Lung (tissue), 12 donors: ENCODE data around the gene MDP1. TPM values are rescaled to one million over a fixed set of nuclear protein-coding genes. Genes with fewer than 3 reads are reported as not detected.

ENCODE experiments used
- ATAC-seq: fragments of 200-7000 bp; cut with Tn5 transposase; one replicate; pipeline ENCODE4 v1.9.1; 2020; ENCODE audit warnings: moderate number of reproducible peaks; ENCODE audit not compliant: insufficient read depth, low FRiP score
- DNase-seq, 3 donors: peaks; one replicate each; pipeline ENCODE4 v3.0.0-alpha.2; 2013 to 2017
- H3K27ac ChIP-seq, 2 donors: one replicate each; pipeline ENCODE4 v1.5.1; 2013; ENCODE audit warnings: mild to moderate bottlenecking in 2 of 2, moderate library complexity in 2 of 2, control low read depth in 1 of 2, inconsistent platforms in 1 of 2, low read depth in 1 of 2, low read length in 1 of 2
- H3K27me3 ChIP-seq, 3 donors: one replicate each; pipeline ENCODE4 v1.5.1; 2013; ENCODE audit warnings: low read length in 2 of 3; ENCODE audit not compliant: control insufficient read depth in 3 of 3, insufficient read depth in 3 of 3
- H3K36me3 ChIP-seq, 4 donors: one replicate each; pipeline ENCODE4 v1.5.1; 2013; ENCODE audit warnings: low read length in 4 of 4, mild to moderate bottlenecking in 1 of 4, moderate library complexity in 1 of 4; ENCODE audit not compliant: control insufficient read depth in 4 of 4, insufficient read depth in 4 of 4
- H3K4me1 ChIP-seq, 5 donors: one replicate each; pipeline ENCODE4 v1.5.1; 2013; ENCODE audit warnings: low read length in 5 of 5, mild to moderate bottlenecking in 2 of 5, moderate library complexity in 1 of 5; ENCODE audit not compliant: control insufficient read depth in 5 of 5, insufficient read depth in 5 of 5
- H3K4me3 ChIP-seq: one replicate; pipeline ENCODE4 v1.5.1; 2013; ENCODE audit warnings: mild to moderate bottlenecking, control low read depth, moderate library complexity
- H3K9ac ChIP-seq, 2 donors: one replicate each; pipeline ENCODE4 v1.5.1; 2013; ENCODE audit warnings: low read length in 2 of 2, control low read depth in 1 of 2; ENCODE audit not compliant: insufficient read depth in 1 of 2
- H3K9me3 ChIP-seq, 4 donors: one replicate each; pipeline ENCODE4 v1.5.1; 2013; ENCODE audit warnings: low read length in 3 of 4, mild to moderate bottlenecking in 1 of 4, moderate library complexity in 1 of 4; ENCODE audit not compliant: control insufficient read depth in 4 of 4, insufficient read depth in 3 of 4
- WGBS, 2 donors: extraction: QIAGEN DNeasy Blood & Tissue Kit; methylation state at CpG; one replicate each; pipeline ENCODE4 v1.1.7; 2013; 5-methylcytosine and 5-hydroxymethylcytosine counted together
- polyA plus RNA-seq, 2 donors: library from polyadenylated mRNA; stranded (reverse); fragments of 200-250 nt; gene quantifications; one replicate each; pipeline ENCODE4 v1.2.1, GENCODE V29; 2013
- total RNA-seq, 2 donors: library from RNA; depleted of rRNA in 1 of 2; stranded (reverse); fragments of >200 nt in 1 of 2; gene quantifications; one replicate each; pipeline ENCODE4 v1.2.1, GENCODE V29; 2014 to 2021
- TF ChIP-seq, protein P1 (sequence below): IDR thresholded peaks from 2 replicates; pipeline ENCODE4 v1.5.1; 2012; ENCODE audit warnings: mild to moderate bottlenecking; ENCODE audit errors: control extremely low read depth, extremely low read depth
- donor health status: control.
- donor health status: control.
- donor health status: Bipolar disorder and iron deficiency.
- donor health status: healthy.
- donor health status: DM: yes; HTN: yes; CAD: no.

MDP1 gene
- total and polyA plus RNA-seq, 4 donors, result 17.2 to 31.4 (median 22.8) TPM

DNA sequence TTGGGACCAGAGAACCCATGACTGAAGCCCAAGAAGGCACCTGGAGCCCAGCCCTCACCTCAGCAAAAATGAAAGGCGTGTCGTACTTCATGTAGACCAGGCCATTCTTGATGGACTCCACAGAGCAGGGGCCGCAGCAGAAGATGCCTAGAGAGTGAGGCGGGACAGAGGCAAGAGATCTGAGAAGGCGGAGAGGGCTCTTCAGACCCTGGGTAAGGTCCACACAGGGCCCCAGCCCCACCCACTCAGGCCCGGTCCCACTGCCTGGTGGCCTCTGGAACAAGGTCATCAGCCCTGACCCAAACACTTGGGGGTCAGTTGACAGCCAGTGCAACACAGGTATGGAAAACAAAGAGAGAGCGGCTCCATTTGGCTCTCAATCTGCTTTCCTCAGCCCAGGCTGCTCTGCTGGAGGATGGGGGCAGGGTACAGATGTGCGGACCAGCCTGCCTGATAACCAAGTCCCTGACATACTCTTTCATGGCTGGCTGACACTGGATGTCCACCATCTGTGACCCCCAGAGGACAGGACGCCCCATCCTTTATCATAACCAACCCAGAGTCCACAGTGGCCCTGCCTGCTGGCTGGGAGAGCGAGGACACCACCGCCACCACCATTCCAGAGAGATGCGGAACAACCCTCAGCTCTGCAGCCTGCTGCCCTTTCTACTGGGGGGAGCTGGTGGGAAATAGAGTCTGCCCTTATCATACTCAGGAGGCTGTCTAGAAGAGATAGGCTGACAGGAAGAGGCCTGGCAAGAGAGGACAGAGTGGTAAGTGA is 40.3 kb upstream of the MDP1 start:
- no peak for ATAC-seq
- TF ChIP-seq, protein P1, sequence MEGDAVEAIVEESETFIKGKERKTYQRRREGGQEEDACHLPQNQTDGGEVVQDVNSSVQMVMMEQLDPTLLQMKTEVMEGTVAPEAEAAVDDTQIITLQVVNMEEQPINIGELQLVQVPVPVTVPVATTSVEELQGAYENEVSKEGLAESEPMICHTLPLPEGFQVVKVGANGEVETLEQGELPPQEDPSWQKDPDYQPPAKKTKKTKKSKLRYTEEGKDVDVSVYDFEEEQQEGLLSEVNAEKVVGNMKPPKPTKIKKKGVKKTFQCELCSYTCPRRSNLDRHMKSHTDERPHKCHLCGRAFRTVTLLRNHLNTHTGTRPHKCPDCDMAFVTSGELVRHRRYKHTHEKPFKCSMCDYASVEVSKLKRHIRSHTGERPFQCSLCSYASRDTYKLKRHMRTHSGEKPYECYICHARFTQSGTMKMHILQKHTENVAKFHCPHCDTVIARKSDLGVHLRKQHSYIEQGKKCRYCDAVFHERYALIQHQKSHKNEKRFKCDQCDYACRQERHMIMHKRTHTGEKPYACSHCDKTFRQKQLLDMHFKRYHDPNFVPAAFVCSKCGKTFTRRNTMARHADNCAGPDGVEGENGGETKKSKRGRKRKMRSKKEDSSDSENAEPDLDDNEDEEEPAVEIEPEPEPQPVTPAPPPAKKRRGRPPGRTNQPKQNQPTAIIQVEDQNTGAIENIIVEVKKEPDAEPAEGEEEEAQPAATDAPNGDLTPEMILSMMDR, result no peak
- Histone ChIP-seq H3K27ac (no peak overlapping the region), H3K27me3 (no peaks in the 10 kb centered on the region), H3K36me3 (peaks cover 0 to 18% (median 0%) of the 10 kb centered on the region in 4 donors), H3K9ac (no peak overlapping the region), H3K4me3 (no peak overlapping the region), H3K9me3 (no peaks in the 10 kb centered on the region), H3K4me1 (peaks cover 0 to 11% (median 7%) of the 10 kb centered on the region in 5 donors)
- 92 to 94% methylated on average over 12 of the region's 12 CpGs for WGBS, 2 donors
- DNase-seq, result no peak

DNA sequence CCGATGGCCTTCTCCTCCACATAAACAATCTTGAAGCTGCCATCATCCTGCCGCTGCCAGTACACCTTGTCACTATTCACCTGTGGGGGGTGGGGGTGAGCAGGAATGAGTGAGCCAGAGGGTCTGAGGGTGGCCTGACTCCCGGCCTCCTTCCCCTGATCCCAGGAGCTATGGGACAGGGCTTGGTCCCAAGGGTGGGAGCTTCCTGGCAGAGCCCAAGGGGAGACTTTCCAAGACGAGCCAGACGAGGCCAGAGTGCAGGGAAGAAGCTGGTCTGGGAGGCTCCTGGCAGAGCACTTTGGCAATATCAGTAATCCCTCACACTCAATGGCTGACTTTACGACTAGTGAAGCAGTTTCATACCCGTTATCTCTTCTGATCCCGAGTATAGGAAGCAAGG is 39.6 kb upstream of the MDP1 start:
- TF ChIP-seq, protein P1, result no peak
- no peak overlapping the region for H3K27ac ChIP-seq
- no peaks in the 10 kb centered on the region for H3K27me3 ChIP-seq
- no peak overlapping the region for H3K4me3 ChIP-seq
- H3K9ac ChIP-seq, result no peak overlapping the region
- DNase-seq (no peak), ATAC-seq (no peak)
- H3K9me3 ChIP-seq, result no peaks in the 10 kb centered on the region
- peaks cover 0 to 18% (median 0%) of the 10 kb centered on the region in 4 donors for H3K36me3 ChIP-seq
- peaks cover 0 to 11% (median 7%) of the 10 kb centered on the region in 5 donors for H3K4me1 ChIP-seq
- WGBS, 2 donors, result 91 to 97% methylated on average over 8 of the region's 8 CpGs

DNA sequence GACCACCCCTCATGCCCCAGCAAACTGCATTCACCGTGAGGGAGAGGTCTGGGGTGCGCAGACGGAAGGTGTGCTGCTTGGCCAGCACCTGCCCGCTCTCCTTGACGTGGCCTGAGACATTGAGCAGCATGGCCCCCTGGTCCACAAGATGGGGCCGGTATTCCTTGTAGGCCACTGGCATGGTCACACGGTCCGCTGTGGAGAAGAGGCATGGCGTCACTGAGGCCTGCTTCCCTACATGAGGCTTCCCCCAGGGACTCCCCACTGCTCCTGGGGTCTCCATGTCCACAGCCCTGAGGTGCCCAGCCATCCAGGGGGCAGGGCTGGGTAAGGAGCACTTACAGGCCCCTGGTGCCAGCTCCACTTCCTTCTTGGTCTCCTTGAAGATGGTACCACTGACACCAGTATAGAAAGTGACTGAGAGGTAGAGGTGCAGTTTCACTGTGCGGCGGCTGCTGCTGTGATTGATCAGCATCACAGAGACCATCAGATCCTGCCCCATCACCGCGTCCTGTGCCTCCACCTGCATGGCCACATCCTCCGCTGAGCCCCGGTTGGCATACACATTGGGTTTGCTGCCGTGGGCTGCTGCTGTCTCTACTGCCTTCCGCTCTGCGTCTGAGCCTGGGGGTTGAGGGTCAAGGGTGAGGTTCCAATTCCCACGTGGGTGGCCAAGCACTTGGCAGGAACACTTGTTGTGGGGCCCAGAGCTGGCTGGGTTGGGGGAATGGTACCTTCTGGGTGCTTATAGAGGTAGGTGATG is 38.9 kb upstream of the MDP1 start:
- Histone ChIP-seq H3K27ac (no peak overlapping the region), H3K27me3 (no peaks in the 10 kb centered on the region), H3K4me1 (peaks cover 0 to 9% (median 7%) of the 10 kb centered on the region in 5 donors), H3K9ac (no peak overlapping the region), H3K36me3 (peaks cover 0 to 16% (median 0%) of the 10 kb centered on the region in 4 donors), H3K4me3 (no peak overlapping the region), H3K9me3 (no peaks in the 10 kb centered on the region)
- TF ChIP-seq, protein P1, result no peak
- DNase-seq (no peak), ATAC-seq (no peak)
- 93 to 95% methylated on average over 19 of the region's 19 CpGs for WGBS, 2 donors
